CD4-positive, alpha-beta T cell treated with Interleukin-21 for 1 hour (primary cell): Measurements from ENCODE around the gene DNAI2.

ENCODE experiments used
- DNase-seq: peaks from one replicate; pipeline ENCODE4 v3.0.0-alpha.2; 2020

DNAI2 gene, protein sequence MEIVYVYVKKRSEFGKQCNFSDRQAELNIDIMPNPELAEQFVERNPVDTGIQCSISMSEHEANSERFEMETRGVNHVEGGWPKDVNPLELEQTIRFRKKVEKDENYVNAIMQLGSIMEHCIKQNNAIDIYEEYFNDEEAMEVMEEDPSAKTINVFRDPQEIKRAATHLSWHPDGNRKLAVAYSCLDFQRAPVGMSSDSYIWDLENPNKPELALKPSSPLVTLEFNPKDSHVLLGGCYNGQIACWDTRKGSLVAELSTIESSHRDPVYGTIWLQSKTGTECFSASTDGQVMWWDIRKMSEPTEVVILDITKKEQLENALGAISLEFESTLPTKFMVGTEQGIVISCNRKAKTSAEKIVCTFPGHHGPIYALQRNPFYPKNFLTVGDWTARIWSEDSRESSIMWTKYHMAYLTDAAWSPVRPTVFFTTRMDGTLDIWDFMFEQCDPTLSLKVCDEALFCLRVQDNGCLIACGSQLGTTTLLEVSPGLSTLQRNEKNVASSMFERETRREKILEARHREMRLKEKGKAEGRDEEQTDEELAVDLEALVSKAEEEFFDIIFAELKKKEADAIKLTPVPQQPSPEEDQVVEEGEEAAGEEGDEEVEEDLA

DNA sequence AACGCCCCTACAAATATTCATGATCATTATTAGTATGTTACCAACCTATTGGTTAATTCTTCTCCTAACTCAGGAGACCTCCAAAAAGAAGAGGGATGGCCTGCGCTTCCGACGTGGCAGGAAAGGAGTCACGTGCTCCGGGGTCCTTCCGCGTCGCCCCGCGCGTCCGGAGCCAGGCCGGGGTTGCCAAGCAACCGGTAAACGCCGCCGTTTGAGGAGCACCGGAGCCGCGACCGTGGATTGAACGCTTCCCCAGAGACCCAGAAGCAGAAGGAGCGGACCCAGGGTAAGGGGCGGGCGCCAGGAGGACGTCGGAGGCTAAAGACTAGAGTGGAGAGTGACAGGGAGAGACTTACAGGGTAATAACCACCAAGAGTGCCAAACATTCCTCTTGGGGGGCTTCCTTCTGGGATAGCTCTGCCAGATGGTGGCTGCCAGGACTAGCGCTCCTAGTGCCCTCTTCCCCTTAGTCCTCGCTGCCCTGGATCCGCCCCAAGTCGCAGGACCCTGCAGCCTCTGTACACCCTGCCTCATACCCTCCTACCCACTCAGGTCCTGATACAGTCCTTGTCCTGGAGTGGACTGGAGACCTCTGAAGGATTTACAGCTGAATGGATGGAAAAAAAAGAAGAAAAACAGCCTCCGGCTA, at the start of gene DNAI2:
TSS of gene DNAI2 (plus strand) at position 175 of the 649 bp plus-strand sequence. CDS start 7,584 bp downstream, outside the sequence.
- DNase-seq = peak; percentile 65

DNA sequence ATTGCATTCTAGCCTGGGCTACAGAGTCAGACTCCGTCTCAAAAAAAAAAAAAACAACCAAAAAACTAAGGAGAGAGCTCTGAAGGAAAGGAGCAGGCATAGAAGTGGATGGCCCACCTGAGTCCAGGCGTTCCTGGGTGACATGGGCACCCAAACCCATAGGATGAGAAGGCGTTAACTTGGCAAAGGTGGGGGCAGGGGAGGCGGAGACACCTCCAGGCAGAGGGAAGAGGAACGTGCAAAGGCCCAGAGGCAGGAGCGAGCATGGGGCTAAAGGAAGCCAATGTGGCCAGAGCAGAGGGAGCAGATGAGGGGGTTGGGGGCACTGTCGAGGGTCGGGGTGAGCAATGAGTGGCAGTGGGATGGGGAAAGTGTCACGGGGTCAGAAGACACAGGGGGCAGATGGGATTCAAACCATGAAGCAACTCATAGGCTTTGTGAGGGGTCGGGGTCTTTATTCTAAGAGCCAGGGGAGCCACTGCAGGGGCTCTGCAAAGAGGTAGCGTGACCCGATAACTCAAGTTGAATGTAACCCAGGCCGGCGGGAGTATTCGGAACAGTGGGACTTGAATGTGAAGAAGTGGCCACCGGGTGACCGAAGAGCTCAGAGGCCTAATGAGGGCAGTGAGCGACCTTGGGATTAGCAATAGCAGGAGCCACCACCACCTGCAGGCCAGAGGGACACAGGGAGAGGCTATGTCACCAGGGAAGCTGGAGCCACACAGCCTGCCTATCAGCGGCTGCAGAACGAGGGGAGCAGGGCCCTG, 48.9 kb upstream of the DNAI2 start:
- no peak for DNase-seq

DNA sequence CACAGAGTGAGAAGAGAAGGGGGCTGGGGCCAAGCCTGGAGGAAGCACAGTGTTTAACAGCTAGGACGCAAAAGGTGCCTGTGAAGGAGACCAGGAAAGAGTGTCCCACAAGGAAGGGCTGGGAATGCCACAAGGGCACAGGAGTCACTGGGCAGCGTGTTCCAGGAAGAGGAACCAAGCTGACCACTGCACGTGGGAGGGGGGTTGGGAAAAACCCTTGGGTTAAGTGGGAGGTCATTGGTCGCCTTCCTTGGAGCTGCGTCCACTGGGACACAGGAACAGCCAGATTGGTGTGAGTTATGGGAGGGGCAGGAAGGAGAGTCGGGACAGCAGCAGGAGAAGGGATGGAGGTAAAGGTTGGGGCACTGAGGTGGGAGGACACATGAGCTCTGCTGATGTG, 47.8 kb upstream of the DNAI2 start:
- no peak for DNase-seq

DNA sequence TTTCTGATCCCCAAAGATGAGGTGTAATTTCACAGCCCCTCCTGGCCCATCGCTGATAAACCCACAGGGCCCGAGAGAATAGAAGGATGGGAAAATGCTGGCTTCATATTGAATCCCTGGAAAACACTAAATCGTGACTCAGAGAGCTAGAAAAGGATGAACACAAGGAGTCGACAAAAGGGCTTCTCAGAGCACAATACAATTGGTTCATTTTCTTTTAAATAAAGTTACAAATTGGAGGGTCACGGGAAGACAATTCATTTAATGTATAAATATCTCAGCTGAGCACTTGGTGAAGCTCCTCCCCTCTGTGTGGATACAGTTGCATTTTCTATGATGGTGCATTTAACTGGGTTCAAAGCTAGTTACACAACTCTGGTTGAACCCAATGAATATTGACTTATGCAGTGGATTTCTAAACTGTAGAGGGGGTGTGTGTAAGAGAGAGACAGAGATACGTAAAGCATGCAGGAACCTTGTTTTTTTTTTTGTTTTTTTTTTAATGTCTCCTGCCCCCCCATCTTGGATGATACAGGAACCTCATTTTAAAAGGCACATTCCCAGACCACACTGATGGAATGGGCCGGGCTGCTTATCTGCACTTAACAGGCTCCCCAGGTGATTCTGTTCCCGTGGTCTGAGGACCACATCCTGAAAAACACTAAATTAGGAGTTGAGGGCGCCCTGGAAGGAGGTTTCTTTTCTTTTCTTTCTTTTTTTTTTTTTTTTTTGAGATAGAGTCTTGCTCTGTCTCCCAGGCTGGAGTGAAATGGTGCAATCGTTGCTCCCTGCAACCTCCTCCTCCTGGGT, 46.6 kb upstream of the DNAI2 start:
- DNase-seq = no peak

DNA sequence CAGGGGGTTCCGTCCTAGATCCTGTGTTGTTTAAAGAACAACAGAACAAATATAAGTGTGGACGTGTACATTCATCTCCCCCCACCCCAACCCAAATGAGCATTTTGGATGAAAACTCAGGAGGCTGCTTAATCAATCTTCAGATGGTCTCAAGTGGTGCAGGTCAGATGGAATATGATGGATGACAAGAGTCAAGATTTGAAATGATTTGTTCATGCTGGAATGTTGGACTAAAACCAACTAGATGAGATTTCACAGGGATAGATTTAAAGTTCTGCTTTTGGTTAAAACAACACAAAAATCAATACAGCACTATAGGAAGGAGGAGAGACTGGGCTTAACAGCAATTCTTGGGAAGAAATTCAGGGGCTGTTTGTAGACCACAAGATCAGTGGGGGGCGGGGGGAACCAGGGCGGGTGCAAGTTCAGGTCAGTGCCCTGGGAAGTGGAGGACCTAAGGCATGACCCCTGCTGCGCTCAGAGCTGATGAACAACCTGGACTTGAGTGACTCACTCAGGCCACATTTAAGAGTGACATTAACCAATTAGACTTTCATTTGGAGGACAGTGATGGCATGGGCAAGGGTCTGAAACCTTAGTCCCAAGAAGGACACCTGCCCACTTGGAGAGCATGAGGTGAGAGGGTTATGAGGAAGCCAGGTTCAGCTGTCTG, 45.6 kb upstream of the DNAI2 start:
- no peak for DNase-seq

DNA sequence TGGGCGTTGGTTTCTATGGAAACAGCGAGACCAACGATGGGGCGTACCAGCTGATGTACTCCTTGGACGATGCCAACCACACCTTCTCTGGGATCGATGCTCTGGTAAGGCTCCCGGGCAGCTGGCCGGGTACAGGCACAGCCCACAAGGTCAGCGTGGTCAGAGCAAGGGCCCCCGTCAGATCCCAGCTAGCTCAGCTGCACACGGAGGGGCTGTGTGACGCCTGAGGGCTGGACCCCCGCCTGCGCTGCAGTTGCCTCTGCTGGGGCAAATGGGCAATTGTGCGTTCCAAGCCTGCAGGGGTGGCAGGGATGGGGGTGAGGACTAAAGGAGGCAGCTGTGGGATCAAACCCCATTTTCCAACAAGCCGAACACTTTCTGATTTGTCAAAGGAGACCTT, 43.1 kb upstream of the DNAI2 start:
- no peak for DNase-seq

DNA sequence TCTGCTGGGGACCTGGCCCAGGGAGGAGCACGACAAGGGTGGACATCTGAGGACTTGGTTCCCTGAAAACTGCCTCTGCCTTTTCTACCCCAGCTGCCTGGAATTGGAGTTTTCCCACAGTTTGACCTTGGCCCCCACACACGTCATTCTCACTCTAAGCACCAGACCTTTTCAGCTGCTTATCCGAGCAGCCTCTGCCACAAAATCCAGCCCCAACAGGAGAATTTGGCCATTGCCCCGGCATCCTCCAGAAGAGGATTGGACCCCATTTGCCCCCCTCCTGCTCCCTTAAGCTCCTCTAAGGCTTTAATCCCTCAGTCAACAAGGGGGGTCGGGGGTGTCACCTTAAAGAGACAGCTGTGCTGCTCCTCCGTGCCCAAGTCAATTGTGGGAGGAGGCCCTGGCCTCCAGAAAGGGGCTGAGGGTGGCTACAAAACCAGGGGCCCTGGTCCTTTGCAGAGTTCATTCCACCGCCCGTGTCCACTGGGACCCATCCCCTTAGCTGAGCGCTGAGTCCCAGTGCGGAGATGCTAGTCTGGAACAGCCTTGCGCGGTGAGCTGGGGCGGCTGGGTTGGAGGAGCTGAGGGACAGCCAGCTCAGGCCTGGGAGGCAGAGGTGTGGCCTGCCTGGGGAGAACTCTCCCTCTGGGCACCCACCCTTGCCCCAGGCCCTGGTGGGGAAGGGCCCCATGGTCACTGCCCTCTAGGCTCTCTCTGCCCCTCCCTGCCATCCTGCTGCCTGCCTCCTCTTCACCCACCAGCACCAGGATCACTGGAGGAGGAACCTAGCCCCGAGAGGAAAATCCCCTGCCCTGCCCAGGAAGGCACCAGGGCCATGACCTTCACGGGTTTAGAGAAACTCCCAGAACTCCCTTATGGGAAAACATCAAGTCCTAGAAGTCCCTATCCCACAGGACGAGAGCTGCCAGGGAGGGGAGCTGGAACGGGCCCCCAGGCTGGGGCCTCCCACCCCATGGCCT, 41.8 kb upstream of the DNAI2 start:
- no peak for DNase-seq

DNA sequence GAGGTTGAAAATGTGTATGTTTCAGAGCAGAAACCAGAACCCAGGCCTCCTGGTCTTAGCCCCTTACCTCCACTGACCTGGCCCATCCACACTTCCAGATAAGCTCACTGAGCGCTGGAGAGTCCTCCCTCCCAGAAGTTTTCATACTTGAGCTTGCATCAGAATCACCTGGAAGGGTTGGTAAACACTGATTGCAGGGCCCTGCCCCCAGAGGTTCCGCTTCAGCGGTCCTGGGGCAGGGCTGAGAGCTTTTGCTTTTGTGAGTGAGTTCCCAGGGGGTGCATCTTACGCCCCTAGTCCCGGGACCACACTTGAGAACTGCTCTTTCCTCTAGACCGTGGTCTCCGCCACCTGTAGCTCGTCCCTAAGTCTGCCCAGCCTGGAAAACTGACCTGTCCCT, 40.1 kb upstream of the DNAI2 start:
- DNase-seq = no peak

DNA sequence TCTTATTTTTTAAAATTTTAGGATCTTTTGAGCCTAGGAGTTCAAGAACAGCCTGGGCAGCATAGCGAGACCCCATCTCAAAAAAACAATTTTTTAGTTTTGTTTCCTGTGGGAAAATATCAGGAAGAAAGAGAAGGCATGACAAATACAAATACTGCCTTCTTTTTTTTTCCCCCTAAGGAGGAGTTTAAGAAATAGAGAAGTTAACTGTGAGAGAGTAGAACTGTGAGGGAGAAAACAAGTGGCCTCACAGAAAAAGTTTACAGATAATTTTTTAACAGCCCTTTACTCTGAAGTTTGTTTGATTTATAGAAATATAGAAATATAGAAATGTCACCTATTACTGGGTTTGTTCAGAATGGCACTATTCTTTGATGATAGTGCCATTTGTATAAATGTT, 39.5 kb upstream of the DNAI2 start:
- no peak for DNase-seq

DNA sequence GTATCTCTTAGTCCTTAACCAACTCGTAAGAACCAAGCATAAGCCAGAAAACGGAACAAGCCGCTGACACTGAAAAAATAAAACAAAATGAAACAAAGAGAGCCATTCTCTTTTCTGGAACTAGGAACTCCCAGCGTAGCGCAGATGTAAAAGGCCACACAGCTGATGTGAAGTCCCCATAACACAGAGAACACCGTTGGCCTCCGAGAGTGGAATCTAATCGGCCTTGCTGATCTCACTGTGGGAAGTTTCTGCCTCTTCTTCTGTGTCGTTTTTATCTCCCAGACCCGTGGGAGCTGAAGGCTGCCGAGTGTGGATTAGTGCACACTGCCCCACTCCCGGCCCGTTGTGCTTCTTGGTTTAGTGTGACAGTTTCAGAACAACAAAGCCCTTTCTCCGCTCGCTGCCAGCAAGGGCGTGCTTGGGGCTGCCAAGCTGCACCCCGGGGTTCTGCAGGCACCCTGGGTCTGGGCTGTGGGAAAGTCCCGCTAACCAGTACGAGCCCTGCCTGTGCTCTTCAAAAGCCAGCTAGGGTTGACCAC, 38.9 kb upstream of the DNAI2 start:
- DNase-seq = no peak

DNA sequence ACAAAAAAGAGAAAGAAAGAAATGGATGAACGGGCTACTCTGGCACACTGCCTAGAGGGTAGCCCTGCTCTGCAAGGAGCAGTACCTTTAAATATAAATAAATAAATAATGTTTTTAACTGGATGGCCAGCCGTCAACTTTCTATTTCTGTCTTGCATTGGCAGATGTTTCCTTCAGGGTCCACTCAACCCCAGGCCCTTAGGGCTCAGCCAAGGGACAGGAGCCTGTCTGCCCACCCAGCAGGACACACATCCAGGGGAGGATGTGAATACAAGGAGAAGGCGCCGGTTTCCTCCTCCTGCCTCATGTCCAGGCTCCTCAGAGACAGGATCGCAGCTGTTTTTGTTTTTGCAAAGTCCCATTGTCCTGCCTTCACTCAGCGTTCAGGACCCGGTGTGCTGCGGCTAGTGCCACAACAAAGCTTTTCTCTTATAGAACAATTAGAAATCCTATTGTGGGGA, 38.1 kb upstream of the DNAI2 start:
- no peak for DNase-seq

DNA sequence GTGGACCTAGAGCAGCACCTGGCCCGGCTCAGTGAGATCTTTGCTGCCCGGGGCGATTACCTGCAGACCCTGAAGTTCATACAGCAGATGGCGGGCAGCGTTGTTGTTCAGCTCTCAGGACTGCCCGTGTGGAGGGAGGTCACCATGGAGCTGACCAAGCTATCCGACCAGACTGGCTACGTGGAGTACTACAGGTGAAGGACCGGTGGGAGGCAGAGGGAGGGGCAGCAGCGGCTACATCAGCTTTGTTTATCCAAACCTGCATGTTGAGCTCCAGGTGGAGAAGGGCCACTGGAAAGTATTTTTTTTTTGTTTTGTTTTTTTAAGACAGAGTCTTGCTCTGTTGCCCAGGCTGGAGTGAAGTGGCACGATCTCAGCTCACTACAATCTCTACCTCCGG, 36.7 kb upstream of the DNAI2 start:
- no peak for DNase-seq

DNA sequence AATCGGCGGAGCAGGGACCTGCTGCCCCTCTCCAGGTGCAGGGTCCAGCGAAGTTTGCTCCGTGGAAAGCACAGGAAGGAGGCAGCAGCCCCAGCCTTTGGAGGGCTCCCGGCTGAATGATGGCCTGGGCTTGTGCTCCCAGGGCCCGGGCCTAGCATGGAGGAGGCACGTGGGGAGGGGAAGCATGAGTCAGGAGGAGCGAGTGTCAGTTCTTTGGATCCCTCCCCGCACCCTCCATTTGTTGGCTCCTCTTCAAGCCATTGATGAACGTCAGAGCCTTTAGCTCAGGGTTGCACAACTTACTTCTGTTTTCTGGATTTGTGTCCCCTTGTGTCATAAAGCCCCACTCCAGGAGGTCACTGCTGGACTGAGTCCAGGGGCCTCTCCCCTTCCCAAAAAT, 34.9 kb upstream of the DNAI2 start:
- DNase-seq = no peak

DNA sequence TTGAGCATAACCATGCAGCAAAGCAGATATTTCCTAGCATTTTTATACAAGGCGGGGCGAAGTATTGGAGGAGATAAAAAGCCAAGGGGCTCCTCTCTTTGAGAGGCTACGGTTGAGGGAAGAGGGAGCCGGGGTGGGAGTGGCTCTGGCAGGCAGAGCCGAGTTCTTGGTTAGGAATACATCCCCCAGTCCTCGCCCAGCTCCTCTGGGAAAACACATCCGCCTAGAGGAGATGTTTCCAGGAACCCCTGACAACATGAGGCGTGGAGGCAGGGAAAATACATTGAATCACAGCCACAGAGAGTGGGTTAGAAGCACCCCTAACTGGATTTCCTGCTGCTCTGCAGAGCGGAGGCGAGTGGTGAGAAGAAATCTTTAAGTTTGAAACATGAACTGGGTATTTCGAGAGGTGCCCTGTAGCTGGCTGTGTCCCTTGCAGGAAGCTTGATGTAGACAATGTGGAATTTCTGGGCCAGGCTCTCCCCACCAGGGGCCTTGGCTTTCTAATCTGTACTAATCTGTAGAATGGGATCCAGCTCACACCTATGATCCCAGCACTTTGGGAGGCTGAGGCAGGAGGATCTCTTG, 33.3 kb upstream of the DNAI2 start:
- no peak for DNase-seq

DNA sequence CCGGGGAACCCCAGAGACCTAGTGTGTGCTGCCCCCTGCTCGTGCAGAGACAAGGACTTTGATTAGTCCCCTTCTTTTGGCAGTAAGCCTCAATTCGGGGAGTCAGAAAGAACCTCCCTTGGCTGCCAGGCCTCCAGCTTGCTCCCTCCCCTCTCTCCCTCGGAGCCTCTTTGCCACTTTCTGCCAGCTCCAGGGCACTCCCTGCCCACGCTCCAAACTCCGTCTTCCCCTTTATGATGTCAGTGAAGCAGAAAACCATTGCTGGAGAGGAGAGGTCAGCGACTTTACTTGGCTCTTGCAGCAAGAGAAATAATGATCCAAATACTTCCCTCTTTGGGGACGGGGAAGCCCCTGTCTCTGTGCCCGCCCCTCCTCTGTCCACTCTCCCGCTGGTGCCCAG, 32.6 kb upstream of the DNAI2 start:
- no peak for DNase-seq

DNA sequence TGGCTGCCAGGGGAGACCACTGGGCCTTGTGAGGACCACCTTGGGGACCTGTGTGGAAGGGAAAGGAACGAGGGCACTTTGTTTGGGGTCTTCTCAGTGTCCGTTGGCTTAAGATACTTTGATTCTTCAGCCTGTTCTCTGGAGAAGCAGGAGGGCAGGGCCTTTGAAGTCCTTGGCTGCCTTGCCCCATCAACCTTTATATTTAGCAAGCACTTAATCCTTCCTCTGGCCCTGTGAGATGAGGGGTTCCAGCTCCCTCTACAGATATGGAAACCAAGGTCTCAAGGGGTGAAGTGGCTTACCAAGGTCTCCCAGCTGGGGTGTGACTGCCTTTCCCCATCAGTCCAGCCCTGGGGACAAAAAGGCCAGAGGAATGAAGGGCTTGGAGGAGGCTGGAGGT, 32.2 kb upstream of the DNAI2 start:
- DNase-seq = no peak

DNA sequence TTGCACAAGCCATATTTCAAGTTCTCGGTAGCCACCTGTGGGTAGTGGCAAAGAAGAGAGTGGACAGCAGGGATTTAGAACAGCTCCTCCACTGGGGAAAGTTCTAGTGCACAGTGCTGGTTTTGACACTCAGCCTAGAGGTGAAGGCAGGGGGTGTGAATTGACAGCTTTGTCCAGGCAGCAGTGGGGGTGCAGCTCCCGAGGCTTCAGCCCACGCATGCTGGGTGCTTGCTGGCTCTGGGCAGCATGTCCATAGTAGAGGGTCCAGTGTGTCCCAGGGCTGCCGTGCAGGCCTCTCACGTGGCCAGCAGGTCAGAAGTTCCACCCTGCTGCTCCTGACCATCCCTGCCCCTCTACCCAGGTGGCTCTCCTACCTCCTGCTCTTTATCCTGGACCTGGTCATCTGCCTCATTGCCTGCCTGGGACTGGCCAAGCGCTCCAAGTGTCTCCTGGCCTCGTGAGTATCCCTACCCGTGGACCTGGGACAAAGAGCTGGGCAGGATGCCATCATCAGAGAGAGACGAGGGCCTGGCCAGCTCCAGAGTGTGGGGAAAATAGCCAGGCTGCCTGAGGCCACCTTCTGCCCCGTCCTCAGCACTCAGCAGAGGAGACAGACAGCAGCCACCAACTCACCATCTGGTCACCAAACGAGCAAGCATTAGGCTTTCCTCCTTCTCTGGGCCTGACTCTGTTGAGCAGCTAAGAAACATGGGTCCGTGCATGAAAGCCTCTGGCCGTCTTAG, 30.9 kb upstream of the DNAI2 start:
- no peak for DNase-seq

DNA sequence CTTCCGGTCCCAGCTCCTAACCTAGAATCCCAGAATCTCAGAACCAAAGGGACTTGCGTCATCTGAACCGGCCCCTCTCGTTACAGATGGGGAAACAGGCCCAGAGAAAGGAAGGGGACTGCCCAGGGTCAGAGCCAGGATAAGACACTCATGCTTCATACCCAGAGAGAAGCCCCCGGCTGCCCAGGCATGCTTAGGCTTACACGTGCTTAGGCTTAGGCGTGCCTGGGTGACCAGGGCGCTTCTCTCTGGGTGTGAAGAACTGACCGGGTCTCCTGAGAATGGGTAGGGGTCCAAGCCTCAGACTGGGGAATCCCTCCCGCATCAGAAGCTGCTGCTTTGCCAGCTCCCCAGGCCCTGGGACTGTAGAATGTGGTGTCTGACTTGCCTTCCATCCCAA, 29.9 kb upstream of the DNAI2 start:
- no peak for DNase-seq

DNA sequence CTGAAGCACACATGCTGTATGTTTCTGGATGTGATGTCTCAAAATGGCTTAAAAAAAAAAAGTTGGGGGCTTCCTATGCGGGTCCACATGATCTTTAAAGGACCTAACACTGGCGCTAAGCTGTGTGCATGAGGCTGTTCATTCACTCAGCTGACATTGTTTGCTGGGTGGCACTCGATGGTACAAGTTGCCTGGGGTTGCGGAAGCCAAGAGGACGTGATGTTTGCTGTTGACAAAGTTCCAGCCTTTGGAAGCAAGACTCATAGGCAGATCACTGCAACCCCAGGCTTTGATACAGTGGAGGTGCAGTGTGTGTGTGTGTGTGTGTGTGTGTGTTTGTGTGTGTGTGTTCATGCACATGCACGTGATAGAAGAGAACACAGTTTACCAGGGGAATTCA, 29.5 kb upstream of the DNAI2 start:
- no peak for DNase-seq
